Measurements from ENCODE around the gene HMG20A.

DNA sequence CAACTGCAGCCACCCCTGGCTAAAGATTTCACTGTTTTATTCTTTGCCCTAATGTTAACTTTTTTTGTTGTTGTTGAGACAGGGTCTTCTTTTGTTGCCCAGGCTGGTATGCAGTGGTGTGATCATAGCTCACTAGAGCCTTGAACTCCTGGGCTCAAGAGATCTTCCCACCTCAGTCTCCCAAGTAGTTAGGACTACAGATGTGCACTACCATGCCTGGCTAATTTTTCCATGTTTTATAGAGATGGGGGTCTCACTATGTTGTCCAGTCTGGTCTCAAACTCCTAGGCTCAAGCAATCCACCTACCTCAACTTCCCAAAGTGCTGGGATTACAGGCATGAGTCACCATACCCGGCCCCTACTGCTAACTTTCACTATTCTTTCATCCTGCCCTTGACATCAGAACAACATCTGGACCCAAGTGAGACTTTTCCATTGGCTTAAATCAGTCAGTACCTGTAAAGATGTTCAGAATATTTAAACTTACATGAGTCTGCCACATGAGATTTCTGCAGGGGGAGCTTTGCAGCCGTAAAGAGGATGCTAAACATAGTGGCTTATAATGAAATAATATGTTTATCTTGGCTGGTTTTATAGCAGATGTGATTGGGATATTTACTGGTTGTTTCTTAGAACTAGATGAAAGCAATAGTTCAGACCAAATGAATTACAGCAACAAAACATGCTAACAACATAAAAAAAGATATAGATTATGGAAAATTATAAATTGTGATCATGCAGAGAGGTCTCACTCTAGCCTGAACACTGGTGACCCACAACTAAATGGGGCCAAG, 73.6 kb downstream of the HMG20A start:
- TF ChIP-seq, protein P1, sequence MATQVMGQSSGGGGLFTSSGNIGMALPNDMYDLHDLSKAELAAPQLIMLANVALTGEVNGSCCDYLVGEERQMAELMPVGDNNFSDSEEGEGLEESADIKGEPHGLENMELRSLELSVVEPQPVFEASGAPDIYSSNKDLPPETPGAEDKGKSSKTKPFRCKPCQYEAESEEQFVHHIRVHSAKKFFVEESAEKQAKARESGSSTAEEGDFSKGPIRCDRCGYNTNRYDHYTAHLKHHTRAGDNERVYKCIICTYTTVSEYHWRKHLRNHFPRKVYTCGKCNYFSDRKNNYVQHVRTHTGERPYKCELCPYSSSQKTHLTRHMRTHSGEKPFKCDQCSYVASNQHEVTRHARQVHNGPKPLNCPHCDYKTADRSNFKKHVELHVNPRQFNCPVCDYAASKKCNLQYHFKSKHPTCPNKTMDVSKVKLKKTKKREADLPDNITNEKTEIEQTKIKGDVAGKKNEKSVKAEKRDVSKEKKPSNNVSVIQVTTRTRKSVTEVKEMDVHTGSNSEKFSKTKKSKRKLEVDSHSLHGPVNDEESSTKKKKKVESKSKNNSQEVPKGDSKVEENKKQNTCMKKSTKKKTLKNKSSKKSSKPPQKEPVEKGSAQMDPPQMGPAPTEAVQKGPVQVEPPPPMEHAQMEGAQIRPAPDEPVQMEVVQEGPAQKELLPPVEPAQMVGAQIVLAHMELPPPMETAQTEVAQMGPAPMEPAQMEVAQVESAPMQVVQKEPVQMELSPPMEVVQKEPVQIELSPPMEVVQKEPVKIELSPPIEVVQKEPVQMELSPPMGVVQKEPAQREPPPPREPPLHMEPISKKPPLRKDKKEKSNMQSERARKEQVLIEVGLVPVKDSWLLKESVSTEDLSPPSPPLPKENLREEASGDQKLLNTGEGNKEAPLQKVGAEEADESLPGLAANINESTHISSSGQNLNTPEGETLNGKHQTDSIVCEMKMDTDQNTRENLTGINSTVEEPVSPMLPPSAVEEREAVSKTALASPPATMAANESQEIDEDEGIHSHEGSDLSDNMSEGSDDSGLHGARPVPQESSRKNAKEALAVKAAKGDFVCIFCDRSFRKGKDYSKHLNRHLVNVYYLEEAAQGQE (IDR thresholded peaks at IDR 0.05; ENCODE audit: borderline replicate concordance): no peak
- TF ChIP-seq, protein P2, sequence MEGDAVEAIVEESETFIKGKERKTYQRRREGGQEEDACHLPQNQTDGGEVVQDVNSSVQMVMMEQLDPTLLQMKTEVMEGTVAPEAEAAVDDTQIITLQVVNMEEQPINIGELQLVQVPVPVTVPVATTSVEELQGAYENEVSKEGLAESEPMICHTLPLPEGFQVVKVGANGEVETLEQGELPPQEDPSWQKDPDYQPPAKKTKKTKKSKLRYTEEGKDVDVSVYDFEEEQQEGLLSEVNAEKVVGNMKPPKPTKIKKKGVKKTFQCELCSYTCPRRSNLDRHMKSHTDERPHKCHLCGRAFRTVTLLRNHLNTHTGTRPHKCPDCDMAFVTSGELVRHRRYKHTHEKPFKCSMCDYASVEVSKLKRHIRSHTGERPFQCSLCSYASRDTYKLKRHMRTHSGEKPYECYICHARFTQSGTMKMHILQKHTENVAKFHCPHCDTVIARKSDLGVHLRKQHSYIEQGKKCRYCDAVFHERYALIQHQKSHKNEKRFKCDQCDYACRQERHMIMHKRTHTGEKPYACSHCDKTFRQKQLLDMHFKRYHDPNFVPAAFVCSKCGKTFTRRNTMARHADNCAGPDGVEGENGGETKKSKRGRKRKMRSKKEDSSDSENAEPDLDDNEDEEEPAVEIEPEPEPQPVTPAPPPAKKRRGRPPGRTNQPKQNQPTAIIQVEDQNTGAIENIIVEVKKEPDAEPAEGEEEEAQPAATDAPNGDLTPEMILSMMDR (IDR thresholded peaks at IDR 0.05; ENCODE audit: poor library complexity, severe bottlenecking): no peak
- TF ChIP-seq RAD21 (conservative IDR thresholded peaks at IDR 0.05): no peak
